WTC11 (cell line): ENCODE results near the gene PTGIS. TPM values are rescaled to one million over a fixed set of nuclear protein-coding genes. Genes with fewer than 3 reads are reported as not detected.

Experiments used
- ATAC-seq: fragments of 200-7000 bp; cut with Tn5 transposase; 2 replicates; pipeline ENCODE4 v1.10.0; 2021; ENCODE audit warnings: mild to moderate bottlenecking, moderate library complexity
- CTCF ChIA-PET: fragments of 300-600 bp; sonication (Branson Sonifier 250); formaldehyde crosslinking; loops from one replicate; lab custom pipeline; 2021; ENCODE audit warnings: antibody characterized with exemption; lab: Charles Lee
- POLR2A ChIA-PET: fragments of 350-600 bp; sonication (Branson Sonifier 250); formaldehyde crosslinking; loops from one replicate; lab custom pipeline; 2021; ENCODE audit warnings: antibody characterized with exemption; lab: Charles Lee
- DNase-seq: peaks from one replicate; pipeline ENCODE4 v3.0.0; 2021; ENCODE audit warnings: low spot score
- H3K27ac Mint-ChIP-seq: 2 replicates; pipeline ENCODE4 v1.8.0; 2021; ENCODE audit warnings: mixed read lengths
- H3K27me3 Mint-ChIP-seq: 2 replicates; pipeline ENCODE4 v1.8.0; 2021; ENCODE audit warnings: low read depth, mild to moderate bottlenecking, moderate library complexity, mixed read lengths
- H3K36me3 Mint-ChIP-seq: 2 replicates; pipeline ENCODE4 v1.8.0; 2021; ENCODE audit warnings: mixed read lengths
- H3K4me1 Mint-ChIP-seq: 2 replicates; pipeline ENCODE4 v1.8.0; 2022; ENCODE audit warnings: mixed read lengths
- H3K4me3 Mint-ChIP-seq: 2 replicates; pipeline ENCODE4 v1.8.0; 2021; ENCODE audit warnings: mild to moderate bottlenecking, moderate library complexity, mixed read lengths
- H3K9me3 Mint-ChIP-seq: 2 replicates; pipeline ENCODE4 v1.8.0; 2021; ENCODE audit warnings: mixed read lengths
- AR ChIP-seq: fragments of 250-450 bp; sonication (Bioruptor Pico); IDR thresholded peaks from 2 replicates; pipeline ENCODE4 v1.9.0; 2021; ENCODE audit warnings: mild to moderate bottlenecking
- ATF1 ChIP-seq: sonication (generic); formaldehyde crosslinking; IDR thresholded peaks from 2 replicates; pipeline ENCODE4 v1.8.1; 2023; ENCODE audit warnings: mild to moderate bottlenecking, moderate library complexity, missing genetic modification reagents
- ATF2 ChIP-seq: sonication (generic); formaldehyde crosslinking; IDR thresholded peaks from 2 replicates; pipeline ENCODE4 v1.8.1; 2022; ENCODE audit warnings: low read depth, missing genetic modification reagents, borderline replicate concordance
- ATF3 ChIP-seq: sonication (generic); formaldehyde crosslinking; conservative IDR thresholded peaks from 2 replicates; pipeline ENCODE4 v1.8.1; 2022; ENCODE audit warnings: mild to moderate bottlenecking, missing genetic modification reagents
- CREM ChIP-seq: sonication (generic); formaldehyde crosslinking; IDR thresholded peaks from 2 replicates; pipeline ENCODE4 v1.8.1; 2022; ENCODE audit warnings: mild to moderate bottlenecking, missing genetic modification reagents, moderate library complexity
- ERG ChIP-seq: fragments of 250-450 bp; sonication (Bioruptor Pico); IDR thresholded peaks from 2 replicates; pipeline ENCODE4 v1.8.0; 2021; ENCODE audit warnings: mild to moderate bottlenecking
- GABPB1 ChIP-seq: sonication (generic); formaldehyde crosslinking; IDR thresholded peaks from 2 replicates; pipeline ENCODE4 v1.8.1; 2023; ENCODE audit warnings: mild to moderate bottlenecking, missing genetic modification reagents
- MXD4 ChIP-seq: fragments of 250-450 bp; sonication (Bioruptor Pico); IDR thresholded peaks from 2 replicates; pipeline ENCODE4 v1.8.0; 2021; ENCODE audit warnings: mild to moderate bottlenecking, moderate library complexity, borderline replicate concordance
- MYBL2 ChIP-seq: sonication (generic); formaldehyde crosslinking; IDR thresholded peaks from 2 replicates; pipeline ENCODE4 v1.8.1; 2023; ENCODE audit warnings: mild to moderate bottlenecking, moderate library complexity, missing genetic modification reagents
- NFYB ChIP-seq: sonication (generic); formaldehyde crosslinking; conservative IDR thresholded peaks from 2 replicates; pipeline ENCODE4 v1.8.0; 2022; ENCODE audit warnings: low read depth, missing genetic modification reagents
- RELA ChIP-seq: sonication (generic); formaldehyde crosslinking; IDR thresholded peaks from 2 replicates; pipeline ENCODE4 v1.8.1; 2022; ENCODE audit warnings: missing genetic modification reagents, mild to moderate bottlenecking, borderline replicate concordance
- TP53 ChIP-seq: sonication (generic); formaldehyde crosslinking; IDR thresholded peaks from 2 replicates; pipeline ENCODE4 v1.8.1; 2023; ENCODE audit warnings: mild to moderate bottlenecking, missing genetic modification reagents
- ZNF263 ChIP-seq: sonication (generic); formaldehyde crosslinking; IDR thresholded peaks from 2 replicates; pipeline ENCODE4 v1.8.1; 2022; ENCODE audit warnings: low read depth, mild to moderate bottlenecking, moderate library complexity, missing genetic modification reagents
- ZNF396 ChIP-seq: fragments of 250-450 bp; sonication (Bioruptor Pico); IDR thresholded peaks from 2 replicates; pipeline ENCODE4 v1.8.0; 2021; ENCODE audit warnings: mild to moderate bottlenecking, moderate library complexity, borderline replicate concordance
- ZNF425 ChIP-seq: fragments of 250-450 bp; sonication (Bioruptor Pico); conservative IDR thresholded peaks from 2 replicates; pipeline ENCODE4 v1.9.0; 2021; ENCODE audit warnings: mild to moderate bottlenecking
- ZNF512 ChIP-seq: sonication (generic); formaldehyde crosslinking; IDR thresholded peaks from 2 replicates; pipeline ENCODE4 v1.8.1; 2022; ENCODE audit warnings: missing genetic modification reagents, borderline replicate concordance
- ZNF671 ChIP-seq: fragments of 250-450 bp; sonication (Bioruptor Pico); IDR thresholded peaks from 2 replicates; pipeline ENCODE4 v1.8.0; 2021; ENCODE audit warnings: mild to moderate bottlenecking
- total RNA-seq: library from RNA; stranded (reverse); gene quantifications from 3 replicates; pipeline ENCODE4 v1.2.3, GENCODE V29; 2021

The PTGIS gene
- total RNA-seq, 1 experiment from 2014 or later: 24.3 TPM

- no peak for ATAC-seq
- peaks cover 44% of the 10 kb centered on the region for H3K4me1 Mint-ChIP-seq
- no peaks in the 10 kb centered on the region for H3K36me3 Mint-ChIP-seq
- no peak for DNase-seq
- POLR2A ChIA-PET: no interaction called here
- no peaks in the 10 kb centered on the region; the same call in 1 of the 2 replicates for H3K9me3 Mint-ChIP-seq
- CTCF ChIA-PET: interaction anchor here (1.5 to 2.1 kb wide), 2 partner anchors 37 to 317 kb away, joined by 4 to 8 read pairs; no protein-coding TSS in a partner anchor
- no peak for TF ChIP-seq ZNF263 (CRISPR knock-in tag)
- TF ChIP-seq CREM (CRISPR knock-in tag): no peak
- no peak for TF ChIP-seq ATF2 (CRISPR knock-in tag)
- TF ChIP-seq MYBL2 (CRISPR knock-in tag): no peak
- no peak for TF ChIP-seq TP53 (CRISPR knock-in tag)
- no peak for TF ChIP-seq ZNF396
- TF ChIP-seq AR: no peak
- TF ChIP-seq ERG (CRISPR knock-in tag): no peak
- no peak for TF ChIP-seq MXD4 (CRISPR knock-in tag)
- no peak for TF ChIP-seq ZNF512 (CRISPR knock-in tag)
- TF ChIP-seq GABPB1 (CRISPR knock-in tag): no peak
- no peak for TF ChIP-seq ATF1 (CRISPR knock-in tag)
- no peak for TF ChIP-seq ATF3
- TF ChIP-seq RELA: no peak
- no peak overlapping the region for H3K27ac Mint-ChIP-seq
- H3K4me3 Mint-ChIP-seq: no peak overlapping the region
- H3K27me3 Mint-ChIP-seq: no peaks in the 10 kb centered on the region
Measured at GRCh38 chr20:49571553-49571835, 3.6 kb upstream of the PTGIS start.

GRCh38 chr20:49570828-49571552, 3.1 kb upstream of the PTGIS start:
- TF ChIP-seq ZNF425 (CRISPR knock-in tag): no peak
- no peak for TF ChIP-seq NFYB (CRISPR knock-in tag)
- TF ChIP-seq ZNF671 (CRISPR knock-in tag): no peak
- ChIA-PET POLR2A (no interaction called here), CTCF (interaction anchor here (0.8 to 2.1 kb wide), 3 partner anchors 29 to 318 kb away, joined by 4 to 8 read pairs (median 5); no protein-coding TSS in a partner anchor)
- Mint-ChIP-seq H3K27me3 (no peaks in the 10 kb centered on the region), H3K36me3 (no peaks in the 10 kb centered on the region), H3K9me3 (no peaks in the 10 kb centered on the region), H3K4me1 (peaks cover 49% of the 10 kb centered on the region), H3K4me3 (no peak overlapping the region), H3K27ac (no peak overlapping the region; the same call in 1 of the 2 replicates)
- DNase-seq: no peak
- no peak for ATAC-seq
